Subcutaneous adipose tissue (tissue), 4 donors: Measurements from ENCODE around the gene DNAJC18. TPM values are rescaled to one million over a fixed set of nuclear protein-coding genes. Genes with fewer than 3 reads are reported as not detected.

Experiments
- CTCF ChIP-seq: fragments of 450-650 bp; IDR thresholded peaks from one replicate; pipeline ENCODE4 v1.5.1; 2016; ENCODE audit warnings: low read depth, mild to moderate bottlenecking, control low read depth, antibody characterized with exemption, moderate library complexity
- total RNA-seq, 4 donors: library from RNA; depleted of rRNA; stranded (reverse); fragments of >200 nt; gene quantifications; one replicate each; pipeline ENCODE4 v1.1.0, GENCODE V29; 2016

The DNAJC18 gene
- total RNA-seq, 4 donors from 2014 or later, result 3.8 to 9.0 (median 4.4) TPM

GRCh38 chr5:139410121-139410992 is 29.0 kb downstream of the DNAJC18 start:
- TF ChIP-seq CTCF, result no peak

DNA sequence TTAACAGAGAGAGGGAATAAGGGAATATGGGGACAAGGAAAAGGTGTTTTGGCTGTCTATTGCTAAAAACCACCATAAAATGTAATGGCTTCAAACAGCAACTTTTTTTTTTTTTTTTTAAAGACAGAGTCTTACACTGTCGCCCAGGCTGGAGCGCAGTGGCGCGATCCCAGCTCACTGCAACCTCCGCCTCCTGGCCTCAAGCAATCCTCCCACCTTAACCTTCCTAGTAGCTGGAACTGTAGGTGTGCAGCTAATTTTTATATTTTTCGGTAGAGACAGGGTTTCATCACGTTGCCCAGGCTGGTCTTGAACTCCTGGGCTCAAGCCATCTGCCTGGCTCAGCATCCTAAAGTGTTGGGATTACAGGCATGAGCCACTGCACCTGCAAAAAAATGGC is 31.1 kb downstream of the DNAJC18 start:
- no peak for TF ChIP-seq CTCF

- TF ChIP-seq CTCF, result no peak
Observed at GRCh38 chr5:139407517-139407916, 31.8 kb downstream of the DNAJC18 start.

DNA sequence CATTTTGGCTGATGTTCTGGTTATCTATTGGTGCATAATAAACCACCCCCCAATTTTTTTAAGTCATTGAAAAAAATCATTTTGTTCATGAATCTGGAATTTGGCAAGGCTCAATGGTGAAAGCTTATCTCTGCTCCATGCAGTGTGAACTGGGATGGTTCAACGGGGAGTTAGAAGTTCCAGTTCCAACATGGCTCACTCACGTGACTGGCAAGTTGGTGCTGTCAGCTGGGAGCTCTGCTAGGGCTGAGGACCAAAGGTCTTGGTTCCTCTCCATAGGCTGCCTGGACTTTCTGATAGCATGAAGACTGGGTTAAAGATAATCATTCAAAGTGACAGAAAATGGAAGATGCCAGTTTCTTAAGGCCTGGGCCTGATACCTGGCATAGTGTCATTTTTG is 32.4 kb downstream of the DNAJC18 start:
- no peak for TF ChIP-seq CTCF

DNA sequence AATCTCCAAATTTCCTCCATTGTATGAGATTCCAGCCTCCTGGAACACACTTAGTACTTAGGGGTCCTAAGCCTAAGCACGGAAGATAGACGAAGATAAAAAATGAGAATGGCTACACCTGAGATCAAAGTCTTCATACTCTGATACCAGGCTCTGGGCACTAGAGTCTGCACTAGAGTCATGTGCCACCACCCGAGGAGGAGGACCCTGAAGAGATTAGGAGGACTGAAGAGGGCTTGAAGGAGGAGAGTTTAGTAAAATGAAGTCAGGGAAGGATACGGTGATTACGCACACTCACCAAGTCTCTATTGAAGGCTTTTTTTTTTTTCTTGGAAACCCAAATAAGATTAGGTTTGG is 34.9 kb downstream of the DNAJC18 start:
- no peak for TF ChIP-seq CTCF

DNA sequence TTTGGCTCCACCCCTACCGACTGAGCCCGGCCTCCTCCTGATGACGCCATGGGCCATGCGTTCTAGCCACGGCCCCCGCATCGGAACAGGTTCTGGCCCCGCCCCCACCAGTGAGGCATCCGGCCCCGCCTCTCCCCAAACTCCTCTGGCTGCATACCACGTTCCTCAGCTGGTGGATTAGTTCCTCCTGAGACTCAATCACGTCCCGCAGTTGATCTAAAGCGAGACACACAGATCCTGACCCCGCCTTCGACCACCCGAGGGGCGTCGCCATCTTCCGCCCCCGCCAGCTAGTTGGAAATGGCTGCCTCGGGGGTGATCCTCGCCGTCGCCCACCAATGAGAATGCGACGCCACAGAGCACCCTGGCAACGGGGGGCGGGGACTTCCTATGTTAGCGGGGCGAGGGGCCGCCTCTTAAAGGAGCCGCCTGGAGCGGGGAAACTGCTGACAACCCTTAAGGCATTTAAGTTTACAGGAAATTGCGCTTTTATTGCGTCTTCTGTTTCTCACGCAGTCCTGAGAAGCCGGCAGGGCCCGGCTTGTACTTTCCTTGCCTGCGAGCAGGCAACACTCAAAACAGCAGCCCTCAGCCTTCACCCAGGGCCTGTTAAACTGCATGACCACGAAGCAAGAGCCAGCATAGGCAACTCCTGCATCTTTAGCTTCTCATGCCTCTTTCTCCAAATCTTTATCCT is 35.4 kb downstream of the DNAJC18 start, which contains the start of gene SPATA24:
Gene SPATA24, minus strand, starts transcription at position 303 of the 697 bp plus-strand sequence. Its CDS starts 29 bp downstream, at position 274.
- TF ChIP-seq CTCF, result no peak

GRCh38 chr5:139403418-139403786 is 35.9 kb downstream of the DNAJC18 start:
- no peak for TF ChIP-seq CTCF
